T-helper 2 cell treated with Interferon-gamma antibody and Interleukin-4, amounts not matched to agents 5 μg/mL and 100 μg/mL, for 36 hours (primary cell): ENCODE results near the gene HOXC5.

Source experiments
- DNase-seq: peaks from one replicate; pipeline ENCODE4 v3.0.0; 2021; ENCODE audit warnings: low spot score
- H3K27ac Mint-ChIP-seq: one replicate; pipeline ENCODE4 v1.8.0; 2021; ENCODE audit warnings: mild to moderate bottlenecking, mixed read lengths
- H3K27me3 Mint-ChIP-seq: one replicate; pipeline ENCODE4 v1.8.0; 2021; ENCODE audit warnings: low read depth, mixed read lengths
- H3K36me3 Mint-ChIP-seq: one replicate; pipeline ENCODE4 v1.8.0; 2021; ENCODE audit warnings: low read depth, mixed read lengths
- H3K4me1 Mint-ChIP-seq: one replicate; pipeline ENCODE4 v1.8.0; 2021; ENCODE audit warnings: low read depth, mixed read lengths
- H3K4me3 Mint-ChIP-seq: one replicate; pipeline ENCODE4 v1.8.0; 2022; ENCODE audit warnings: mild to moderate bottlenecking, moderate library complexity, mixed read lengths
- H3K9me3 Mint-ChIP-seq: one replicate; pipeline ENCODE4 v1.8.0; 2021; ENCODE audit warnings: mixed read lengths

The HOXC5 gene

GRCh38 chr12:54054742-54055194, 21.9 kb downstream of the HOXC5 start:
- DNase-seq = no peak
- Mint-ChIP-seq H3K27me3 (peaks cover 91% of the 10 kb centered on the region), H3K36me3 (no peaks in the 10 kb centered on the region), H3K4me3 (no peak overlapping the region), H3K9me3 (no peaks in the 10 kb centered on the region), H3K4me1 (peaks cover 5% of the 10 kb centered on the region), H3K27ac (no peak overlapping the region)

GRCh38 chr12:54055552-54055951, 22.7 kb downstream of the HOXC5 start:
- Mint-ChIP-seq H3K36me3 (no peaks in the 10 kb centered on the region), H3K4me3 (no peak overlapping the region), H3K27ac (no peak overlapping the region), H3K4me1 (peaks cover 3% of the 10 kb centered on the region), H3K9me3 (no peaks in the 10 kb centered on the region), H3K27me3 (peaks cover 90% of the 10 kb centered on the region)
- DNase-seq = no peak

- H3K36me3 Mint-ChIP-seq = no peaks in the 10 kb centered on the region
- no peak for DNase-seq
- H3K4me3 Mint-ChIP-seq = no peak overlapping the region
- peaks cover 90% of the 10 kb centered on the region for H3K27me3 Mint-ChIP-seq
- H3K9me3 Mint-ChIP-seq = no peaks in the 10 kb centered on the region
- H3K4me1 Mint-ChIP-seq = peaks cover 3% of the 10 kb centered on the region
- H3K27ac Mint-ChIP-seq = no peak overlapping the region
These were observed 23.3 kb downstream of the HOXC5 start for GRCh38 chr12:54056110-54056509.

GRCh38 chr12:54058128-54058768, 25.4 kb downstream of the HOXC5 start:
- no peaks in the 10 kb centered on the region for H3K4me1 Mint-ChIP-seq
- H3K36me3 Mint-ChIP-seq = no peaks in the 10 kb centered on the region
- H3K9me3 Mint-ChIP-seq = no peaks in the 10 kb centered on the region
- DNase-seq = no peak
- no peak overlapping the region for H3K4me3 Mint-ChIP-seq
- H3K27me3 Mint-ChIP-seq = peaks cover 92% of the 10 kb centered on the region
- H3K27ac Mint-ChIP-seq = no peak overlapping the region

- no peak for DNase-seq
- H3K4me3 Mint-ChIP-seq = no peak overlapping the region
- H3K9me3 Mint-ChIP-seq = no peaks in the 10 kb centered on the region
- no peak overlapping the region for H3K27ac Mint-ChIP-seq
- no peaks in the 10 kb centered on the region for H3K36me3 Mint-ChIP-seq
- no peaks in the 10 kb centered on the region for H3K4me1 Mint-ChIP-seq
- peaks cover 92% of the 10 kb centered on the region for H3K27me3 Mint-ChIP-seq
These were observed 26.8 kb downstream of the HOXC5 start for GRCh38 chr12:54059668-54060067.

GRCh38 chr12:54060174-54060974, 27.5 kb downstream of the HOXC5 start:
- no peak overlapping the region for H3K27ac Mint-ChIP-seq
- H3K4me1 Mint-ChIP-seq = no peaks in the 10 kb centered on the region
- H3K4me3 Mint-ChIP-seq = no peak overlapping the region
- no peaks in the 10 kb centered on the region for H3K36me3 Mint-ChIP-seq
- H3K27me3 Mint-ChIP-seq = peaks cover 86% of the 10 kb centered on the region
- H3K9me3 Mint-ChIP-seq = no peaks in the 10 kb centered on the region
- DNase-seq = no peak

- no peak overlapping the region for H3K4me3 Mint-ChIP-seq
- H3K36me3 Mint-ChIP-seq = no peaks in the 10 kb centered on the region
- no peaks in the 10 kb centered on the region for H3K9me3 Mint-ChIP-seq
- DNase-seq = no peak
- H3K4me1 Mint-ChIP-seq = no peaks in the 10 kb centered on the region
- H3K27ac Mint-ChIP-seq = no peak overlapping the region
- H3K27me3 Mint-ChIP-seq = peaks cover 83% of the 10 kb centered on the region
These were observed 28.3 kb downstream of the HOXC5 start for GRCh38 chr12:54060975-54061778.

GRCh38 chr12:54065677-54066076, 32.8 kb downstream of the HOXC5 start:
- no peak overlapping the region for H3K27ac Mint-ChIP-seq
- H3K27me3 Mint-ChIP-seq = peaks cover 62% of the 10 kb centered on the region
- H3K4me1 Mint-ChIP-seq = no peaks in the 10 kb centered on the region
- H3K4me3 Mint-ChIP-seq = no peak overlapping the region
- no peaks in the 10 kb centered on the region for H3K36me3 Mint-ChIP-seq
- H3K9me3 Mint-ChIP-seq = no peaks in the 10 kb centered on the region
- DNase-seq = no peak

- H3K36me3 Mint-ChIP-seq = no peaks in the 10 kb centered on the region
- no peak overlapping the region for H3K27ac Mint-ChIP-seq
- no peaks in the 10 kb centered on the region for H3K9me3 Mint-ChIP-seq
- H3K4me1 Mint-ChIP-seq = no peaks in the 10 kb centered on the region
- DNase-seq = no peak
- H3K4me3 Mint-ChIP-seq = no peak overlapping the region
- peaks cover 55% of the 10 kb centered on the region for H3K27me3 Mint-ChIP-seq
These were observed 33.6 kb downstream of the HOXC5 start for GRCh38 chr12:54066408-54066807.

GRCh38 chr12:54068418-54069070, 35.7 kb downstream of the HOXC5 start:
- H3K4me1 Mint-ChIP-seq = no peaks in the 10 kb centered on the region
- no peak overlapping the region for H3K27ac Mint-ChIP-seq
- H3K4me3 Mint-ChIP-seq = no peak overlapping the region
- no peaks in the 10 kb centered on the region for H3K36me3 Mint-ChIP-seq
- peaks cover 42% of the 10 kb centered on the region for H3K27me3 Mint-ChIP-seq
- no peak for DNase-seq
- H3K9me3 Mint-ChIP-seq = no peaks in the 10 kb centered on the region

GRCh38 chr12:54071942-54072341, 39.1 kb downstream of the HOXC5 start:
- no peak overlapping the region for H3K4me3 Mint-ChIP-seq
- DNase-seq = no peak
- H3K27ac Mint-ChIP-seq = no peak overlapping the region
- no peaks in the 10 kb centered on the region for H3K9me3 Mint-ChIP-seq
- H3K36me3 Mint-ChIP-seq = no peaks in the 10 kb centered on the region
- no peaks in the 10 kb centered on the region for H3K4me1 Mint-ChIP-seq
- peaks cover 27% of the 10 kb centered on the region for H3K27me3 Mint-ChIP-seq

GRCh38 chr12:54074308-54074707, 41.5 kb downstream of the HOXC5 start:
- no peaks in the 10 kb centered on the region for H3K9me3 Mint-ChIP-seq
- peaks cover 12% of the 10 kb centered on the region for H3K27me3 Mint-ChIP-seq
- no peak for DNase-seq

GRCh38 chr12:54075409-54075808, 42.6 kb downstream of the HOXC5 start:
- DNase-seq = no peak
- H3K36me3 Mint-ChIP-seq = no peaks in the 10 kb centered on the region
- H3K27ac Mint-ChIP-seq = no peak overlapping the region
- H3K27me3 Mint-ChIP-seq = peaks cover 13% of the 10 kb centered on the region
- no peaks in the 10 kb centered on the region for H3K9me3 Mint-ChIP-seq
- H3K4me3 Mint-ChIP-seq = no peak overlapping the region
- peaks cover 1% of the 10 kb centered on the region for H3K4me1 Mint-ChIP-seq

More at GRCh38 chr12:54074308-54074707, 41.5 kb downstream of the HOXC5 start:
- no peaks in the 10 kb centered on the region for H3K4me1 Mint-ChIP-seq
- no peaks in the 10 kb centered on the region for H3K36me3 Mint-ChIP-seq
- H3K4me3 Mint-ChIP-seq = no peak overlapping the region
- no peak overlapping the region for H3K27ac Mint-ChIP-seq
